Measurements from ENCODE around the gene MRPS34.

- TF ChIP-seq, protein P1, sequence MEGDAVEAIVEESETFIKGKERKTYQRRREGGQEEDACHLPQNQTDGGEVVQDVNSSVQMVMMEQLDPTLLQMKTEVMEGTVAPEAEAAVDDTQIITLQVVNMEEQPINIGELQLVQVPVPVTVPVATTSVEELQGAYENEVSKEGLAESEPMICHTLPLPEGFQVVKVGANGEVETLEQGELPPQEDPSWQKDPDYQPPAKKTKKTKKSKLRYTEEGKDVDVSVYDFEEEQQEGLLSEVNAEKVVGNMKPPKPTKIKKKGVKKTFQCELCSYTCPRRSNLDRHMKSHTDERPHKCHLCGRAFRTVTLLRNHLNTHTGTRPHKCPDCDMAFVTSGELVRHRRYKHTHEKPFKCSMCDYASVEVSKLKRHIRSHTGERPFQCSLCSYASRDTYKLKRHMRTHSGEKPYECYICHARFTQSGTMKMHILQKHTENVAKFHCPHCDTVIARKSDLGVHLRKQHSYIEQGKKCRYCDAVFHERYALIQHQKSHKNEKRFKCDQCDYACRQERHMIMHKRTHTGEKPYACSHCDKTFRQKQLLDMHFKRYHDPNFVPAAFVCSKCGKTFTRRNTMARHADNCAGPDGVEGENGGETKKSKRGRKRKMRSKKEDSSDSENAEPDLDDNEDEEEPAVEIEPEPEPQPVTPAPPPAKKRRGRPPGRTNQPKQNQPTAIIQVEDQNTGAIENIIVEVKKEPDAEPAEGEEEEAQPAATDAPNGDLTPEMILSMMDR (conservative IDR thresholded peaks at IDR 0.05; ENCODE audit: low read depth, low read length) = no peak
- no peak for TF ChIP-seq EZH2 (IDR thresholded peaks at IDR 0.05; ENCODE audit: borderline replicate concordance, low read depth, low read length, poor library complexity, severe bottlenecking)
Measured at GRCh38 chr16:1775006-1775845, 2.3 kb upstream of the MRPS34 start.
